Ectodermal cell (in vitro differentiated cells): ENCODE data around the gene EBF4.

Experiments
- H3K27ac ChIP-seq: 2 replicates; pipeline ENCODE4 v1.7.0; 2013; ENCODE audit warnings: mild to moderate bottlenecking, low read depth, low read length; ENCODE audit not compliant: insufficient read depth, poor library complexity, severe bottlenecking
- H3K27me3 ChIP-seq: 2 replicates; pipeline ENCODE4 v1.7.0; 2013; ENCODE audit warnings: mild to moderate bottlenecking, low read length; ENCODE audit not compliant: insufficient read depth, control insufficient read depth, poor library complexity, severe bottlenecking
- H3K36me3 ChIP-seq: one replicate; pipeline ENCODE4 v1.7.0; 2013; ENCODE audit warnings: low read length; ENCODE audit not compliant: control insufficient read depth, insufficient read depth
- H3K4me1 ChIP-seq: one replicate; pipeline ENCODE4 v1.7.0; 2013; ENCODE audit warnings: low read length; ENCODE audit not compliant: control insufficient read depth, insufficient read depth
- H3K4me3 ChIP-seq: 2 replicates; pipeline ENCODE4 v1.7.0; 2013; ENCODE audit warnings: low read depth, low read length, control low read depth; ENCODE audit not compliant: insufficient read depth
- H3K9me3 ChIP-seq: 2 replicates; pipeline ENCODE4 v1.7.0; 2013; ENCODE audit warnings: mild to moderate bottlenecking, low read length, moderate library complexity; ENCODE audit not compliant: control insufficient read depth
- WGBS, 2 experiments: methylation state at CpG; one replicate each; pipeline ENCODE4 v1.1.7; 2013; ENCODE audit warnings: missing lambda C conversion rate in 2 of 2; 5-methylcytosine and 5-hydroxymethylcytosine counted together

The EBF4 gene

GRCh38 chr20:2741881-2742280, 49.3 kb downstream of the EBF4 start:
- Histone ChIP-seq H3K4me1 (no peaks in the 10 kb centered on the region), H3K27ac (no peak overlapping the region), H3K4me3 (no peak overlapping the region), H3K9me3 (no peaks in the 10 kb centered on the region), H3K36me3 (no peaks in the 10 kb centered on the region), H3K27me3 (peaks cover 39% of the 10 kb centered on the region)
- WGBS, 2 experiments = 85 to 86% methylated on average over 7 of the region's 7 CpGs

DNA sequence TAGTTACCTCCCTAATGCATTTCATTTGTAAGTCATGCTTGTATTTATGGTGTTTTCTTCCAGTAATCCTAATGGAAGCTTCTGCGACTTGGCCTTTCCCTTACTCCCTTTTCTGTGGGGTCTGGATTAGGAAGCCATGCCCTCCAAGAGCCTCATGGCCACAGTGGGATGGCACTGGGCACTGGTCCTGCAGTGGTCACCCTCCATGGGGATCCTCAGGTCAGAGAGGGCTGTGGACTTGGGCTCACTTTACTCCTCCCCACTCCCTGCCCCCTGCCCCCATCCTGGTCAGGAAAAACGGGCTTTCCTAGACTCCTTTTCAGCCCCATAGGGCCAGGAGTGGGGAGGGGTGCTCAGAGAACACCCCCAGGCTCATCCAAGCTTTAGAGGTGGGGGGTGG, 49.9 kb downstream of the EBF4 start:
- whole genome bisulfite sequencing, 2 experiments = 58 to 69% methylated on average over 2 of the region's 2 CpGs
- H3K36me3 ChIP-seq = no peaks in the 10 kb centered on the region
- H3K9me3 ChIP-seq = no peaks in the 10 kb centered on the region
- H3K4me1 ChIP-seq = no peaks in the 10 kb centered on the region
- H3K27me3 ChIP-seq = peaks cover 45% of the 10 kb centered on the region
- no peak overlapping the region for H3K4me3 ChIP-seq
- H3K27ac ChIP-seq = no peak overlapping the region

DNA sequence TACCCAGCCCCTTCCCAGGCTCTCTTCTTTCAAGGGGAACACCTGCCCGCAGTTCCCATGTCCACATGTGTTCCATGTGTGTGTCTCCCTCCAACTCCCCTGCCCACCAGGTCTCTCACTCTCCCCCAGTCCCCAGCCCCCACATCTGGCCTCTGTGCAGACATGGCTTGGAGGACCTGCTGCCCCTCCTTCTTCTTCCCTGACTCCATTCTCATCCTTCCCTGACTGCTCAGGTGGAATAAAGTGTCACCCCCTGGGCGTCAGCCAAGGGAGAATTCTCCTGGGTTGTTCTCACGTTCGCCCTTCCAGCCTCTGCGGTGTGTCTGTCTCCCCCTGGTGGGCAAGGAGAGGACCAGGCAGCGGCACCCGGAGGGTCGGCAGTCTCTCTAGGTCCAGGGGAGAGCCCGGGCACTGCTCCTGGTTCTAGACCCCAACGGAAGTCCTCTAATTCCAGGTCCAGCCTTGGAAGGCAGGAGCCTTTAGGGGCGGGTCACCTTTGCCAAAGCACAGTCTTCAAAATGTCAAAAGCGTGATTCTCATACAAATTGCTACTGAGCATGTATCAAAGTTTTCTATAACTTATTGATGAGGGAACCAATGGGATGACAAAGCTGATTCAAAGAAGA, 50.5 kb downstream of the EBF4 start:
- peaks cover 51% of the 10 kb centered on the region for H3K27me3 ChIP-seq

DNA sequence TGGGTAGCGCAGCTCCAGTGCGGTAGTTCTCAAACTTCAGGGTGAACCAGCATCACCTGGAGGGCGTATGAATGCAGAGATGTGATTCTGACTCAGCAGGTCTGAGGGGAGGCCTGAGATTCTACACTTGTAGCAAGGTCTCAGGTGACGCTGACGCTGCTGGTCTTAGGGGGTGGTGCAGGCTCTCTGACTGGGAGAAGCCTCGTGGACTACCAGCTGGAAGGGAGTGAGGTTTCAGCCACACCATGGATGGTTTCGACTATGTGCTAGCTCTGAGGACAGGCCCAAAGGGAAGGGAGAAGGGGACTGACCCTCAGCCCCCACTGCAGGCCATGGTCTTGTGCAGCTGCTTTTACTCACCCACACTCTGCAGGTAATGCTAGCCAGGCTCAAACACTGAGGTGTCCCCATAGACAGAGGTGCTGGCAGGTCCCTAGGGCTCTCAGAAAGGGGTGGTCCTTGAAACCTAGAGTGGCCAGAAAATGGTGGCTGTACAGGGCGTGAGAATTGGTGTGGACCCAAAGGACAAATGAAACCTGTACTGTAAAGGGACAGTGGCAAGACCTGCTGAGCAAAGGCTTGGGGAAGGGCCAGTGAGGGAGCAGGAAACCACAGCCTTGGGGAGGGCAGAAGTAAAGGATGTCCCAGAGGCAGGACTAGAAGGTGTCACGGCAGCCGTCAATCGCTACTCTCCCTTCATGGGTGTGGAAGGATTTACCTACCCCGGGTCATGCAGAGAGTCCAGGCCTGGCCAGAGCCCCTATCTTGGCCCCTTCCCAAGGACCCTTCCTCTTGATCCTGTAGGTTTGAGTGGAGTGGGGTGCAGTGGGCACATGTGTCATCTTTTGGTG, 52.7 kb downstream of the EBF4 start:
- no peak overlapping the region for H3K4me3 ChIP-seq
- WGBS, 2 experiments = 77 to 79% methylated on average over 12 of the region's 12 CpGs
- H3K36me3 ChIP-seq = no peaks in the 10 kb centered on the region
- H3K4me1 ChIP-seq = peaks cover 12% of the 10 kb centered on the region
- no peak overlapping the region for H3K27ac ChIP-seq
- no peaks in the 10 kb centered on the region for H3K9me3 ChIP-seq
- H3K27me3 ChIP-seq = peaks cover 73% of the 10 kb centered on the region

More for the DNA sequence above, 50.5 kb downstream of the EBF4 start:
- H3K9me3 ChIP-seq = no peaks in the 10 kb centered on the region
- H3K4me3 ChIP-seq = no peak overlapping the region
- no peaks in the 10 kb centered on the region for H3K4me1 ChIP-seq
- 15 to 16% methylated on average over 12 of the region's 12 CpGs for WGBS, 2 experiments
- H3K27ac ChIP-seq = no peak overlapping the region
- no peaks in the 10 kb centered on the region for H3K36me3 ChIP-seq

DNA sequence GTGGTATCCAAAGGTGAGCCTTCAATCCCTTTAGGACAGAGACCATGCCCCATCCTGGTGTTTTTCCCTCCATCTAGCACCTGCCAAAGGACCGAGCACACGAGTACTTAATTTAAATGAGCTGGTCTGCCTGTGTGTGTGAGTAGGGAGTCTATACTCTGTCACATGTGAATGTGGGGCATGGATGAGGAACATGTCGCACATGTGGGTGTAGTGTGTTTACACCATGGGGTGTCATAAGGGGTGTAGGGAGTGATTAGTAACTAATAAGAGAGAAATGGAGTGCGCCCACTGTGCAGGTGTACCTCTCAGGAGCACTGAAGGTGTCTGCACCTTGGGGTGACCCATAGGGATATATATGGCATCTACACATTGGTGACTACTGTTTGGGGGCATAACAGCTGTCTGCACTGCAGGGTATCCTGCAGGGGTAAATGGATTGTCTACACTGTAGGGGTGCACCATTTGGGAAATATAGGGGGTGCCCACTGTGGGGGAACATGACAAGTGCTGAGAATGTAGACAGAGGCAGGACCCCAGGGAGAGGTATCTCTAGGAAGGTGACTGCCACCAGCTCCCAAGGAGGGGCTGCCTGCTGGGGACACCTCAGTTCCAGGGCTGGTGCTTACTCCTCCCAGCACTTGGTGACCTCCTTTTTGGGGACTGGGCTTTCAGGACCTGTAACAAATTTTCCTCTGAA, 53.5 kb downstream of the EBF4 start:
- Histone ChIP-seq H3K4me1 (peaks cover 15% of the 10 kb centered on the region), H3K36me3 (no peaks in the 10 kb centered on the region), H3K4me3 (no peak overlapping the region), H3K27ac (no peak overlapping the region), H3K27me3 (peaks cover 81% of the 10 kb centered on the region), H3K9me3 (no peaks in the 10 kb centered on the region)
- 92 to 93% methylated on average over 4 of the region's 4 CpGs for WGBS, 2 experiments

DNA sequence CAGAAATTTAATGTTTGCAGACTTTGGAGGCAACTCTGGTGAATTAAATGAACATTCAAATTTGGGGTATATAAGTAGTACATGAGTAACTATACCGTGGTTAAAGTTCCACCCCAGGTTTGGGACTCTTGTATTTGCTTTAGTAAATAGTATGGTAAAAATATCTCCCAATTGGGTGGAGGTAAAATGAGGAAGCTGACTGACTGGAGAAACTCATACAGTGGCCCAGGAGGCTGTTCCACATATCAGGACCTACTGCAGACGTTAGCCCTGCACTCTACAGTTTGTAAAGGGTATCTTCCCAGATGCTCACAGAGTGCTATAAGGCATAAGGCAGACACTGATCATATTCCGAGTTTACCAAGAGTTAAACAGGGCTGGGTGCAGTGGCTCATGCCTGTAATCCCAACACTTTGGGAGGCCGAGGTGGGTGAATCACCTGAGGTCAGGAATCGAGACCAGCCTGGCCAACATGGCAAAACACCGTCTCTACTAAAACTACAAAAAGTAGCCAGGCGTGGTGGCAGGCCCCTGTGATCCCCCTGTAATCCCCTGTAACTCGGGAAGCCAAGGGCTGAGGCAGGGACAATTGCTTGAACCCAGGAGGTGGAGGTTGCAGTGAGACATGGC, 54.2 kb downstream of the EBF4 start:
- H3K4me3 ChIP-seq = no peak overlapping the region
- H3K27ac ChIP-seq = no peak overlapping the region
- no peaks in the 10 kb centered on the region for H3K9me3 ChIP-seq
- 79 to 85% methylated on average over 8 of the region's 8 CpGs for WGBS, 2 experiments
- H3K27me3 ChIP-seq = peaks cover 88% of the 10 kb centered on the region
- peaks cover 15% of the 10 kb centered on the region for H3K4me1 ChIP-seq
- no peaks in the 10 kb centered on the region for H3K36me3 ChIP-seq

DNA sequence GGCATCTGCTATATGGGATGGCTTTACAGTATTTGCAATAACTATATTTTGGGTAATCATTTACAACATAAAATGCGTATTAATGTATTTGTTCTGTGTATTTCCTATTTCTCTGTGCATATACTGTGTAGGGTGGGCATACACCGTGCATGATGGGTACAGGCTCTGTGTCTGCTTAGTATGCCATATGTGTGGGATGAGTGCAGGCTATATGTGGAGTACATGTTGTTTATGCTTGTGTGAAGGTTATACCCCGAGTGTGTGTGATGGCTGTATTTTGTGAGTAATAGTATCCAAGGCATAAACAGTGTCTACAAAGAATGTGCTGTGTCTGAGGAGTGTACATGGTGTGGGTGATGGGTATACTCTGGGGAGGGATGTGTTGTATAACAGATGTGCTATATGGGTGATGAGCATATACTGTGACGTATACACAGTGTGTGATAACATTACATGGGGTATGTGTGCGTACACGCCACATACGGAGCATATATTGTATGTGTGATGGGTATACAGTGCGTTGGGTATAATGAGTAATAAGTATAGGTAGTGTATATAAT, 55.2 kb downstream of the EBF4 start:
- Histone ChIP-seq H3K27ac (no peak overlapping the region), H3K36me3 (no peaks in the 10 kb centered on the region), H3K4me3 (no peak overlapping the region), H3K9me3 (no peaks in the 10 kb centered on the region), H3K4me1 (peaks cover 15% of the 10 kb centered on the region), H3K27me3 (peaks cover 91% of the 10 kb centered on the region)
- 93 to 94% methylated on average over 8 of the region's 8 CpGs for WGBS, 2 experiments

DNA sequence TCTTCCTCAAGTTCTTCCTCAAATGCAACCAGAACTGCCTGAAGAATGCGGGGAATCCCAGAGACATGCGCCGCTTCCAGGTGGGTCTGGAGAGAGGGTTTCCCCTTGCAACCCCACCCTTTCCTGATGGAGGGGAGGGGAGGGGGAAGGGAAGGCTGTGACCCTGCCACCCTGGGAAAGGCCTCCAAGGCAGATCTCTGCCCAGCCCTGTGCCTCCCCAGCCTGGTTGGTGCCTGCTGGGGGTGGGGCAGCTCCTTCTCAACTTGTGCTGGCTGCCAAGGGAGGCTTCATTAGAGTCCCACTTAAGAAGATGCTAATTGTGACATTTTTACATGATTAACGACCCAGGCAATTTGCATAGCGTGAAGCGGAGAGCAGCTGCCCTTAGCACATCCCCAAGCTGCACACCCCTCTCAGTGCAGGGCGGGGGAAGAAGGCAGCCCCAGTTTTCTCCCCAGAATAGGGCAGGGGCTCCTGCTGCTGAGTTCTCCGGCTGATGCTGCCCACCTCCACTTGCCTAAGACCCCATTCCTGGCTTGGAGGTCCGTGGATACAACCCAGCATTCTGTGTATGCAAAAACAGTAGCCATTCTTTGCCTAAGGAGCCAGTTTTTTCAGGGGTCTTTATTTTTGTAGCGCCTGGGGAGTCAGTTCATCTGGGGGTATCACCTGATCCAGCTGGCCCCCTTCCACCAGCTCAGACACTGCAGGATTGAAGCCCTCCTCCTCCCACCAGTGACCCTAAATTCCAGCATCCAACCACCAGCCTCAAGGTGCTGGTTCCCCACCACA, 56.2 kb downstream of the EBF4 start:
- Histone ChIP-seq H3K9me3 (no peaks in the 10 kb centered on the region), H3K4me1 (peaks cover 15% of the 10 kb centered on the region), H3K4me3 (no peak overlapping the region), H3K27ac (no peak overlapping the region), H3K36me3 (no peaks in the 10 kb centered on the region), H3K27me3 (peaks cover 91% of the 10 kb centered on the region)
- 9 to 10% methylated on average over 10 of the region's 10 CpGs for WGBS, 2 experiments

- Histone ChIP-seq H3K27me3 (peaks cover 94% of the 10 kb centered on the region), H3K27ac (no peak overlapping the region), H3K9me3 (no peaks in the 10 kb centered on the region), H3K4me3 (no peak overlapping the region), H3K4me1 (peaks cover 18% of the 10 kb centered on the region), H3K36me3 (no peaks in the 10 kb centered on the region)
- WGBS, 2 experiments = 10% methylated on average over 49 of the region's 49 CpGs
Observed at GRCh38 chr20:2749343-2749950, 56.9 kb downstream of the EBF4 start.
